Stimulated activated CD4-positive, alpha-beta T cell treated with anti-CD3 and anti-CD28 coated beads, Interleukin-2, amount 100 ng/mL, for 4 hours (primary cell): Measurements from ENCODE around the gene PTPRD.
"Not testable (repeated sequence)": the region's sequence is repeated elsewhere in the genome, so short reads cannot be mapped to it uniquely, and the experiment has no call there.

Experiments used
- DNase-seq: peaks from one replicate; pipeline ENCODE4 v3.0.0-alpha.2; 2020; ENCODE audit warnings: low read depth

Gene PTPRD

GRCh38 chr9:9951556-9952160 is 661.1 kb downstream of the PTPRD start:
- no peak for DNase-seq

- DNase-seq, result no peak
Observed at GRCh38 chr9:9950813-9951212, 662.0 kb downstream of the PTPRD start.

GRCh38 chr9:9949978-9950377 is 662.8 kb downstream of the PTPRD start:
- no peak for DNase-seq

- DNase-seq, result no peak
Observed at GRCh38 chr9:9949368-9949767, 663.4 kb downstream of the PTPRD start.

- no peak for DNase-seq
Observed at GRCh38 chr9:9945966-9946365, 666.8 kb downstream of the PTPRD start.

- no peak for DNase-seq
Observed at GRCh38 chr9:9942764-9943424, 669.9 kb downstream of the PTPRD start.

GRCh38 chr9:9938432-9938831 is 674.4 kb downstream of the PTPRD start:
- DNase-seq, result no peak

- not testable (repeated sequence) for DNase-seq
Observed at GRCh38 chr9:9931464-9931863, 681.3 kb downstream of the PTPRD start.

- no peak for DNase-seq
Observed at GRCh38 chr9:9924376-9924775, 688.4 kb downstream of the PTPRD start.

- DNase-seq, result no peak
Observed at GRCh38 chr9:9921805-9922204, 691.0 kb downstream of the PTPRD start.

GRCh38 chr9:9920425-9921060 is 692.3 kb downstream of the PTPRD start:
- DNase-seq, result no peak

- no peak for DNase-seq
Observed at GRCh38 chr9:9919174-9919775, 693.5 kb downstream of the PTPRD start.

GRCh38 chr9:9917400-9917799 is 695.4 kb downstream of the PTPRD start:
- no peak for DNase-seq

- no peak for DNase-seq
Observed at GRCh38 chr9:9914174-9914573, 698.6 kb downstream of the PTPRD start.

- no peak for DNase-seq
Observed at GRCh38 chr9:9913276-9913832, 699.4 kb downstream of the PTPRD start.

GRCh38 chr9:9912459-9912858 is 700.3 kb downstream of the PTPRD start:
- DNase-seq, result no peak

- no peak for DNase-seq
Observed at GRCh38 chr9:9905736-9906135, 707.1 kb downstream of the PTPRD start.

GRCh38 chr9:9904041-9904440 is 708.8 kb downstream of the PTPRD start:
- no peak for DNase-seq

GRCh38 chr9:9901624-9902023 is 711.2 kb downstream of the PTPRD start:
- DNase-seq, result no peak

- DNase-seq, result no peak
Observed at GRCh38 chr9:9893837-9894236, 719.0 kb downstream of the PTPRD start.

- no peak for DNase-seq
Observed at GRCh38 chr9:9892217-9892616, 720.6 kb downstream of the PTPRD start.

GRCh38 chr9:9881692-9882091 is 731.1 kb downstream of the PTPRD start:
- no peak for DNase-seq

GRCh38 chr9:9874270-9874669 is 738.5 kb downstream of the PTPRD start:
- no peak for DNase-seq
